K562 (cell line): Measurements from ENCODE around the gene IGF2BP3. TPM values are rescaled to one million over a fixed set of nuclear protein-coding genes. Genes with fewer than 3 reads are reported as not detected.
A peak's percentile ranks its signal among the peaks of the same experiment; 100 is the strongest.

ENCODE experiments used
- ATAC-seq: fragments of 200-7000 bp; cut with Tn5 transposase; 3 replicates; pipeline ENCODE4 v1.9.1; 2020; ENCODE audit warnings: moderate library complexity
- BruUV-seq: library from RNA; stranded (reverse); fragments of 400-500 nt; replicated peaks from 2 replicates; lab custom pipeline; 2021; lab: Mats Ljungman, UMichigan
- CTCF ChIA-PET: fragments of 300-600 bp; formaldehyde crosslinking; extraction: SDS; loops from one replicate; lab custom pipeline; 2021; ENCODE audit warnings: low intra/inter-chr PET ratio; lab: Yijun Ruan, JAX
- POLR2A ChIA-PET: fragments of 300-600, 350-650 bp; sonication (Branson Sonifier 250); formaldehyde crosslinking; extraction: SDS; loops from one replicate; lab custom pipeline; 2021; ENCODE audit warnings: antibody characterized with exemption, inconsistent platforms; lab: Yijun Ruan, JAX
- DNase-seq, 4 experiments: peaks; one replicate each; pipeline versions ENCODE4 v3.0.0 to v3.0.0-alpha.2; 2011 to 2018; ENCODE audit warnings: low spot score in 3 of 4, mixed read lengths in 3 of 4; ENCODE audit errors: extremely low read depth in 1 of 4
- FAIRE-seq: peaks from 2 replicates; lab custom pipeline; 2011; peaks lifted over from hg19 to GRCh38; lab: Jason Lieb, UNC
- H2AFZ ChIP-seq: 2 replicates; pipeline ENCODE4 v1.6.0; 2011; ENCODE audit warnings: low read depth, low read length, control low read depth, inconsistent platforms
- H3K27ac ChIP-seq: fragments of 200-600 bp; 3 replicates; pipeline ENCODE4 v1.8.0; 2011; ENCODE audit warnings: low read depth, mild to moderate bottlenecking, control low read depth, inconsistent platforms, low read length, moderate library complexity, mixed read lengths; ENCODE audit errors: extremely low read depth
- H3K27me3 ChIP-seq, 2 experiments: fragments of 300-600 bp in 1 of 2; 2 replicates in 1 of 2; 3 replicates in 1 of 2; pipeline versions ENCODE4 v1.6.0 to v1.8.0; 2011; ENCODE audit warnings: inconsistent platforms in 2 of 2, low read length in 2 of 2, mild to moderate bottlenecking in 1 of 2, mixed read lengths in 1 of 2, moderate library complexity in 1 of 2; ENCODE audit not compliant: control insufficient read depth in 2 of 2, insufficient read depth in 2 of 2
- H3K36me3 ChIP-seq: fragments of 300-600 bp; 3 replicates; pipeline ENCODE4 v1.8.0; 2011; ENCODE audit warnings: mild to moderate bottlenecking, low read length, inconsistent platforms; ENCODE audit not compliant: control insufficient read depth, insufficient read depth
- H3K4me1 ChIP-seq, 2 experiments: fragments of 200-600 bp in 1 of 2; replicated peaks in 1 of 2; 2 replicates in 1 of 2; 3 replicates in 1 of 2; pipeline versions ENCODE4 v1.5.1 to v1.8.0; 2011; ENCODE audit warnings: inconsistent platforms in 2 of 2, low read length in 2 of 2, mild to moderate bottlenecking in 1 of 2, mixed read lengths in 1 of 2, moderate library complexity in 1 of 2; ENCODE audit not compliant: control insufficient read depth in 2 of 2, insufficient read depth in 2 of 2
- H3K4me2 ChIP-seq: 2 replicates; pipeline ENCODE4 v1.6.1; 2011; ENCODE audit warnings: low read length, control low read depth, inconsistent platforms, mixed read lengths; ENCODE audit not compliant: insufficient read depth
- H3K4me3 ChIP-seq: fragments of 200-600 bp; sonication (generic), shearing (Covaris generic); 2 replicates; pipeline ENCODE4 v1.5.1; 2016; ENCODE audit warnings: control low read depth, inconsistent platforms
- H3K79me2 ChIP-seq: fragments of 200-600 bp; 3 replicates; pipeline ENCODE4 v1.8.0; 2011; ENCODE audit warnings: low read length, inconsistent platforms; ENCODE audit not compliant: control insufficient read depth, insufficient read depth
- H3K9ac ChIP-seq, 2 experiments: 2 replicates each; pipeline versions ENCODE4 v1.6.0 to v1.6.1; 2011; ENCODE audit warnings: low read depth in 2 of 2, low read length in 2 of 2, control low read depth in 1 of 2, inconsistent platforms in 1 of 2, mild to moderate bottlenecking in 1 of 2, mixed read lengths in 1 of 2; ENCODE audit not compliant: insufficient read depth in 1 of 2
- H3K9me1 ChIP-seq: one replicate; pipeline ENCODE4 v1.6.0; 2011; ENCODE audit warnings: inconsistent platforms, mild to moderate bottlenecking, low read length, moderate library complexity; ENCODE audit not compliant: control insufficient read depth, insufficient read depth
- H3K9me3 ChIP-seq: replicated peaks from 2 replicates; pipeline ENCODE4 v1.5.1; 2011; ENCODE audit warnings: low read depth, low read length, inconsistent platforms; ENCODE audit not compliant: control insufficient read depth, insufficient read depth
- H4K20me1 ChIP-seq: replicated peaks from 2 replicates; pipeline ENCODE4 v1.6.1; 2011; ENCODE audit warnings: low read length, inconsistent platforms, mixed read lengths; ENCODE audit not compliant: control insufficient read depth, insufficient read depth
- BCOR ChIP-seq: fragments of 450-650 bp; IDR thresholded peaks from 2 replicates; pipeline ENCODE4 v1.6.1; 2016
- CBFA2T3 ChIP-seq: fragments of 450-650 bp; IDR thresholded peaks from 2 replicates; pipeline ENCODE4 v1.6.1; 2017
- COPS2 ChIP-seq: fragments of 450-650 bp; conservative IDR thresholded peaks from 2 replicates; pipeline ENCODE4 v1.6.1; 2016; ENCODE audit warnings: mild to moderate bottlenecking, moderate library complexity
- CTBP1 ChIP-seq: fragments of 450-650 bp; IDR thresholded peaks from 2 replicates; pipeline ENCODE4 v1.6.1; 2016; ENCODE audit warnings: borderline replicate concordance
- EP300 ChIP-seq: IDR thresholded peaks from 2 replicates; pipeline ENCODE4 v1.6.1; 2012; ENCODE audit warnings: low read length, improper control_type of control experiment
- ESRRA ChIP-seq: fragments of 450-650 bp; IDR thresholded peaks from 2 replicates; pipeline ENCODE4 v1.6.1; 2014; ENCODE audit warnings: low read depth, mild to moderate bottlenecking, moderate library complexity, borderline replicate concordance
- HINFP ChIP-seq: fragments of 450-650 bp; conservative IDR thresholded peaks from 2 replicates; pipeline ENCODE4 v1.6.1; 2016; ENCODE audit warnings: missing genetic modification characterization, low read depth, mild to moderate bottlenecking, control low read depth, missing compliant biosample characterization
- JUN ChIP-seq, 2 experiments: sonication (generic) in 1 of 2; formaldehyde crosslinking in 1 of 2; IDR thresholded peaks; 2 replicates each; pipeline versions ENCODE4 v1.6.1 to v1.8.0; 2012 to 2022; ENCODE audit warnings: borderline replicate concordance in 2 of 2, mild to moderate bottlenecking in 2 of 2, improper control_type of control experiment in 1 of 2, low read depth in 1 of 2, low read length in 1 of 2, missing genetic modification reagents in 1 of 2
- MEIS2 ChIP-seq: fragments of 450-650 bp; IDR thresholded peaks from 2 replicates; pipeline ENCODE4 v1.6.1; 2014; ENCODE audit warnings: mild to moderate bottlenecking; ENCODE audit not compliant: partially characterized antibody
- MTA3 ChIP-seq: fragments of 450-650 bp; formaldehyde crosslinking; IDR thresholded peaks from 2 replicates; pipeline ENCODE4 v1.6.1; 2017; ENCODE audit warnings: mild to moderate bottlenecking, borderline replicate concordance
- NFYB ChIP-seq: IDR thresholded peaks from 2 replicates; pipeline ENCODE4 v1.6.1; 2011; ENCODE audit warnings: mild to moderate bottlenecking, moderate library complexity; ENCODE audit not compliant: insufficient read length; ENCODE audit errors: extremely low read depth
- NRF1 ChIP-seq, 2 experiments: fragments of 450-650 bp; IDR thresholded peaks in 1 of 2; conservative IDR thresholded peaks in 1 of 2; 2 replicates each; pipeline ENCODE4 v1.6.1; 2014; ENCODE audit warnings: mild to moderate bottlenecking in 2 of 2
- SPI1 ChIP-seq: IDR thresholded peaks from 2 replicates; pipeline ENCODE4 v1.6.1; 2011; ENCODE audit warnings: low read depth, low read length, control low read depth, borderline replicate concordance
- TAL1 ChIP-seq: fragments of 450-650 bp; IDR thresholded peaks from 2 replicates; pipeline ENCODE4 v1.6.1; 2016; ENCODE audit warnings: mild to moderate bottlenecking
- TCF3 ChIP-seq: sonication (generic); formaldehyde crosslinking; IDR thresholded peaks from 2 replicates; pipeline ENCODE4 v1.4.0; 2020; ENCODE audit warnings: mild to moderate bottlenecking, missing genetic modification reagents
- TRIM28 ChIP-seq: fragments of 450-650 bp; IDR thresholded peaks from 2 replicates; pipeline ENCODE4 v1.6.1; 2017
- ZNF354B ChIP-seq: fragments of 250-450 bp; sonication (Bioruptor Pico); IDR thresholded peaks from 2 replicates; pipeline ENCODE4 v1.4.0; 2020
- ZNF79 ChIP-seq: fragments of 250-450 bp; sonication (Bioruptor Pico); IDR thresholded peaks from 2 replicates; pipeline ENCODE4 v1.4.0; 2020; ENCODE audit warnings: low read depth, mild to moderate bottlenecking, moderate library complexity
- ZSCAN32 ChIP-seq: fragments of 450-650 bp; formaldehyde crosslinking; IDR thresholded peaks from 2 replicates; pipeline ENCODE4 v1.4.0; 2020; ENCODE audit warnings: mild to moderate bottlenecking, moderate library complexity
- WGBS: fragments of 100-300 bp; shearing (Covaris generic); methylation state at CpG from one replicate; pipeline ENCODE4 v1.1.6; 2016; ENCODE audit warnings: low coverage, mixed read lengths; ENCODE audit not compliant: insufficient coverage; ENCODE audit errors: missing lambda C conversion rate; 5-methylcytosine and 5-hydroxymethylcytosine counted together
- in situ Hi-C: fragments of 300-500 bp; cut with MboI; formaldehyde crosslinking; loops from 4 replicates; pipeline ENCODE4 v1.15.0; 2018; ENCODE audit warnings: inconsistent platforms, mixed read lengths
- intact Hi-C: fragments of 100-400 bp; cut with micrococcal nuclease; formaldehyde crosslinking; loops from 2 replicates; pipeline ENCODE4 v1.14.2; 2022
- polyA plus RNA-seq, 8 experiments: library from polyadenylated mRNA; depleted of rRNA in 4 of 8; stranded (reverse) in 5 of 8; unstranded in 3 of 8; fragments of >200 nt; fragmentation: Nextera tagmentation in 2 of 8; fragmentation: Illumina TruSeq in 1 of 8; extraction: Ambion mirVana in 2 of 8; extraction: Trizol in 1 of 8; gene quantifications; 2 replicates each; pipeline versions ENCODE4 v1.2.1 to v1.2.3, GENCODE V29; 2011 to 2014; ENCODE audit warnings: inconsistent platforms in 1 of 8, missing spikeins in 1 of 8
- total RNA-seq, 7 experiments: library from RNA; depleted of rRNA in 6 of 7; stranded (reverse); fragments of >200 nt in 6 of 7; fragmentation: Illumina TruSeq in 2 of 7; extraction: Trizol in 2 of 7; gene quantifications; 2 replicates each; pipeline versions ENCODE4 v1.2.1 to v1.2.3, GENCODE V29; 2011 to 2021; ENCODE audit warnings: low replicate concordance in 1 of 7
- TF ChIP-seq, protein P1 (sequence below), 2 experiments: fragments of 450-650 bp; conservative IDR thresholded peaks; 2 replicates each; pipeline ENCODE4 v1.6.1; 2017; ENCODE audit warnings: mild to moderate bottlenecking in 2 of 2, moderate library complexity in 2 of 2
- TF ChIP-seq, protein P2 (sequence below): sonication (generic); IDR thresholded peaks from 2 replicates; pipeline ENCODE4 v1.6.1; 2016

Gene IGF2BP3
- total and polyA plus RNA-seq, 9 of the 15 experiments (the other 6 are each of a cell fraction or from before 2014, with no cell fraction given), result 8.4 to 88.1 (median 61.2) TPM

DNA sequence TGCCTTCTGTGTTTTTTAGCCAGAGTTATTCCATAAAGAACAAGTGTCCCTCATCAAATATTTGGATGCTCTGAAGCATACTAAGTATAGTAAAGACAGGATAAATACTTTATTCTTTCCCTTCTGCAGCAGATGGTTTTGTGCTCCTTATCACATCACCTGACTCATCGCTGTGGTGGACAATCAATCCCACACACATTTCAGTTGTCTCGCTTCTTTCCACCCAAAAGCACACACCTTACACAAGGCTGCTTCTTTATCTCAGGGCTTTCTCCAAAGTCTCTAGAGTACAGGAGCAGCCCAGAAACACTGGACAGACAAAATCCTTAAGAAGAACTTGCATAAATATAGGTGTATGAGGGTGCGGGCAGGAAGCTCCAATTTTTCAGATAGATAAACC lies 43.4 kb downstream of the IGF2BP3 start:
- CTCF ChIA-PET, result no interaction called here
- TF ChIP-seq HINFP (tag) (no peak), ZNF79 (no peak), ZSCAN32 (CRISPR knock-in tag) (no peak), NRF1 (conservative IDR thresholded peaks at IDR 0.05 in 1 of 2, IDR thresholded peaks at IDR 0.05 in 1 of 2) (no peak), BCOR (peak; percentile 31; the same call in 1 of the 2 replicates), TAL1 (peak; percentile 85), COPS2 (no peak), ZNF354B (no peak), TCF3 (peak; percentile 94), CTBP1 (peak; percentile 85), ESRRA (peak; percentile 31; the same call in 1 of the 2 replicates), SPI1 (no peak), MTA3 (0 out of 2 replicates have a peak, but pooled peaks have one; percentile 31), EP300 (peak; percentile 83), MEIS2 (peak; percentile 46), NFYB (no peak), TRIM28 (0 out of 2 replicates have a peak, but pooled peaks have one; percentile 26), CBFA2T3 (peak; percentile 94), JUN (IDR thresholded peaks at IDR 0.05; ENCODE audit: borderline replicate concordance, low read depth, low read length) (peak; percentile 52; the same call in 1 of the 2 replicates), JUN (CRISPR knock-in tag; IDR thresholded peaks at IDR 0.05; ENCODE audit: borderline replicate concordance) (no peak)
- TF ChIP-seq, protein P1, sequence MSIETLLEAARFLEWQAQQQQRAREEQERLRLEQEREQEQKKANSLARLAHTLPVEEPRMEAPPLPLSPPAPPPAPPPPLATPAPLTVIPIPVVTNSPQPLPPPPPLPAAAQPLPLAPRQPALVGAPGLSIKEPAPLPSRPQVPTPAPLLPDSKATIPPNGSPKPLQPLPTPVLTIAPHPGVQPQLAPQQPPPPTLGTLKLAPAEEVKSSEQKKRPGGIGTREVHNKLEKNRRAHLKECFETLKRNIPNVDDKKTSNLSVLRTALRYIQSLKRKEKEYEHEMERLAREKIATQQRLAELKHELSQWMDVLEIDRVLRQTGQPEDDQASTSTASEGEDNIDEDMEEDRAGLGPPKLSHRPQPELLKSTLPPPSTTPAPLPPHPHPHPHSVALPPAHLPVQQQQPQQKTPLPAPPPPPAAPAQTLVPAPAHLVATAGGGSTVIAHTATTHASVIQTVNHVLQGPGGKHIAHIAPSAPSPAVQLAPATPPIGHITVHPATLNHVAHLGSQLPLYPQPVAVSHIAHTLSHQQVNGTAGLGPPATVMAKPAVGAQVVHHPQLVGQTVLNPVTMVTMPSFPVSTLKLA (conservative IDR thresholded peaks at IDR 0.05), result 0 out of 4 replicates have a peak, but pooled peaks of 1 of the 2 experiments have one; percentile 45
- TF ChIP-seq, protein P2, sequence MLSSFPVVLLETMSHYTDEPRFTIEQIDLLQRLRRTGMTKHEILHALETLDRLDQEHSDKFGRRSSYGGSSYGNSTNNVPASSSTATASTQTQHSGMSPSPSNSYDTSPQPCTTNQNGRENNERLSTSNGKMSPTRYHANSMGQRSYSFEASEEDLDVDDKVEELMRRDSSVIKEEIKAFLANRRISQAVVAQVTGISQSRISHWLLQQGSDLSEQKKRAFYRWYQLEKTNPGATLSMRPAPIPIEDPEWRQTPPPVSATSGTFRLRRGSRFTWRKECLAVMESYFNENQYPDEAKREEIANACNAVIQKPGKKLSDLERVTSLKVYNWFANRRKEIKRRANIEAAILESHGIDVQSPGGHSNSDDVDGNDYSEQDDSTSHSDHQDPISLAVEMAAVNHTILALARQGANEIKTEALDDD, result no peak

More for the DNA sequence above, 43.4 kb downstream of the IGF2BP3 start:
- Histone ChIP-seq H3K27me3 (no peaks in the 10 kb centered on the region), H3K9me1 (no peaks in the 10 kb centered on the region), H4K20me1 (peaks cover 23% of the 10 kb centered on the region), H3K27ac (no peak overlapping the region), H3K79me2 (peaks cover 88% of the 10 kb centered on the region), H3K4me1 (peaks cover 21 to 48% of the 10 kb centered on the region in 2 experiments; a peak in 4 of 5 replicates), H3K4me3 (no peak overlapping the region), H3K9me3 (no peaks in the 10 kb centered on the region), H3K36me3 (peaks cover 7% of the 10 kb centered on the region; the same call in 1 of the 3 replicates), H3K4me2 (peak overlapping the region; percentile 40), H3K9ac (no peak overlapping the region), H2AFZ (no peak overlapping the region)
- POLR2A ChIA-PET, result no interaction called here
- no TSS peak for BruUV-seq
- WGBS, result 0% methylated on average over 3 of the region's 3 CpGs
- FAIRE-seq (peak; percentile 88), ATAC-seq (peak; percentile 68), DNase-seq (peak; percentile 60 to 83 (median 68))
- intact Hi-C loops, result loop anchor here (10.0 kb wide), 1 partner anchor 288 kb away; the partner anchor contains the start of gene STK31
- in situ Hi-C loops, result no loop called here
